Frontal cortex (tissue), 4 donors: ENCODE data around the gene KCP. TPM values are rescaled to one million over a fixed set of nuclear protein-coding genes. Genes with fewer than 3 reads are reported as not detected.
"Not testable (repeated sequence)": the region's sequence is repeated elsewhere in the genome, so short reads cannot be mapped to it uniquely, and the experiment has no call there.

Source experiments
- DNase-seq, 2 donors: peaks; one replicate each; pipeline ENCODE4 v3.0.0; 2012; ENCODE audit warnings: low spot score in 2 of 2
- FAIRE-seq: peaks from 2 replicates; lab custom pipeline; 2012; peaks lifted over from hg19 to GRCh38; lab: Jason Lieb, UNC
- total RNA-seq: library from RNA; depleted of rRNA; stranded (reverse); fragments of >200 nt; gene quantifications from one replicate; pipeline ENCODE4 v1.2.3, GENCODE V29; 2014
- donor health status: control.
- donor health status: control.
- donor health status: control.

The KCP gene
- total RNA-seq: 0.41 TPM

GRCh38 chr7:128910569-128910945 lies at the start of gene KCP:
Gene KCP, minus strand, starts transcription at chr7:128910709. Its CDS starts 33 bp downstream, at chr7:128910676.
- no peak for DNase-seq
- FAIRE-seq: no peak

- FAIRE-seq: no peak
- no peak for DNase-seq
Measured at GRCh38 chr7:128959296-128959695, 48.8 kb upstream of the KCP start.

GRCh38 chr7:128955981-128956380 lies 45.5 kb upstream of the KCP start:
- FAIRE-seq: no peak
- DNase-seq: no peak

- DNase-seq: no peak
Measured at GRCh38 chr7:128954830-128955802, 44.6 kb upstream of the KCP start.

GRCh38 chr7:128954150-128954549 lies 43.6 kb upstream of the KCP start:
- no peak for DNase-seq
- no peak for FAIRE-seq

More at GRCh38 chr7:128954830-128955802, 44.6 kb upstream of the KCP start:
- no peak for FAIRE-seq

- DNase-seq (no peak), FAIRE-seq (no peak)
Measured at GRCh38 chr7:128951296-128951695, 40.8 kb upstream of the KCP start.

GRCh38 chr7:128948976-128949760 lies 38.7 kb upstream of the KCP start:
- no peak for FAIRE-seq

GRCh38 chr7:128948312-128948973 lies 37.9 kb upstream of the KCP start:
- FAIRE-seq (no peak), DNase-seq (no peak)

More at GRCh38 chr7:128948976-128949760, 38.7 kb upstream of the KCP start:
- no peak for DNase-seq

GRCh38 chr7:128947854-128948253 lies 37.3 kb upstream of the KCP start:
- FAIRE-seq: no peak
- no peak for DNase-seq

- DNase-seq (no peak), FAIRE-seq (no peak)
Measured at GRCh38 chr7:128946936-128947830, 36.7 kb upstream of the KCP start.

GRCh38 chr7:128945668-128946366 lies 35.3 kb upstream of the KCP start:
- DNase-seq (no peak), FAIRE-seq (no peak)

GRCh38 chr7:128944487-128945236 lies 34.2 kb upstream of the KCP start:
- FAIRE-seq (no peak), DNase-seq (no peak)

- DNase-seq, FAIRE-seq: not testable (repeated sequence)
Measured at GRCh38 chr7:128943251-128943650, 32.7 kb upstream of the KCP start.

GRCh38 chr7:128941946-128942526 lies 31.5 kb upstream of the KCP start:
- DNase-seq: no peak

GRCh38 chr7:128941323-128941890 lies 30.9 kb upstream of the KCP start:
- FAIRE-seq (no peak), DNase-seq (no peak)

More at GRCh38 chr7:128941946-128942526, 31.5 kb upstream of the KCP start:
- no peak for FAIRE-seq

GRCh38 chr7:128940494-128941322 lies 30.2 kb upstream of the KCP start:
- DNase-seq (no peak), FAIRE-seq (no peak)
